Measurements from ENCODE around the gene RASGEF1C.

The RASGEF1C gene

DNA sequence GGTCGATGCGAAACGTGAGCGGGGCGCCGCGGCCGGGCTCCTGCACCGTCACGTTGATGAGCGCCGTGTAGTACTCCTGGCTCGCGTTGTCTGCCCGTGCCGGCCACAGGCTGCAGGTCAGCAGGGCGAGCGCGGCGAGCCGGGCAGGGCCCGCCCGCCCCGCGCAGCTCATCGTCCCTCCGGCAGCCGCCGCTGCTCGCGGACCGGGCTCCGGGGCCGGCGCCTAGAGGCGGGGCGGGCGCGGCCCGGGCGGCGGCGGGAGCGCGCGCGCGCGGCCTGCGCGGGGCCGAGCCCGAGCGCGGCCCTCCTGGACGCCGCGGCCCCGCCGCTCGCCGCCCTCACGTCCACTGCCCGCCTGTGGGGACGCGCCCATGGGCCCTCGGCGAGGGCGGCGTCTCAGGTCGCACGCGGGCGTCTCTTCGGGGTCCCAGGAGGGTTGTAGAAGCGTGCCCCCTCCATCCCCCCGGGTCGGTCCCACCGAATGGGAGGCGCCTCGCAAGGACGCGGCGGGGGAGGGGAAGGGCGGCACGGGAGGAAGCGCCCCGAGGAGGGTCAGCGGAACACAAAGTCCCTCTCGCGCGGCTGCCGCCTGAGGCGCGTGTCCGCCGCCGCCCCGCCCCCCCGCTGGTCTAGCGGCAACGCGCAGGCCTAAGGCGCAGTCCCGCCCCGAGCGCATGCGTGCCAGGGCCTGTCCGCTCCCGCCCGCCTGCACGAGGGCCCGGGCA is 137.3 kb downstream of the RASGEF1C start, which contains the start of gene RNF130 (continued):
- TF ChIP-seq IKZF3 (tag by site-specific recombination; IDR thresholded peaks at IDR 0.05) (0 out of 2 replicates have a peak, but pooled peaks have one; percentile 12), ZSCAN30 (tag by site-specific recombination; IDR thresholded peaks at IDR 0.05) (peak; percentile 83; the same call in 1 of the 2 replicates), ZNF501 (tag by site-specific recombination; IDR thresholded peaks at IDR 0.05) (peak; percentile 61; the same call in 1 of the 2 replicates), ZNF398 (tag by site-specific recombination; IDR thresholded peaks at IDR 0.05) (peak; percentile 75), GLIS2 (tag by site-specific recombination; IDR thresholded peaks at IDR 0.05) (peak; percentile 93)
- TF ChIP-seq, protein P1, sequence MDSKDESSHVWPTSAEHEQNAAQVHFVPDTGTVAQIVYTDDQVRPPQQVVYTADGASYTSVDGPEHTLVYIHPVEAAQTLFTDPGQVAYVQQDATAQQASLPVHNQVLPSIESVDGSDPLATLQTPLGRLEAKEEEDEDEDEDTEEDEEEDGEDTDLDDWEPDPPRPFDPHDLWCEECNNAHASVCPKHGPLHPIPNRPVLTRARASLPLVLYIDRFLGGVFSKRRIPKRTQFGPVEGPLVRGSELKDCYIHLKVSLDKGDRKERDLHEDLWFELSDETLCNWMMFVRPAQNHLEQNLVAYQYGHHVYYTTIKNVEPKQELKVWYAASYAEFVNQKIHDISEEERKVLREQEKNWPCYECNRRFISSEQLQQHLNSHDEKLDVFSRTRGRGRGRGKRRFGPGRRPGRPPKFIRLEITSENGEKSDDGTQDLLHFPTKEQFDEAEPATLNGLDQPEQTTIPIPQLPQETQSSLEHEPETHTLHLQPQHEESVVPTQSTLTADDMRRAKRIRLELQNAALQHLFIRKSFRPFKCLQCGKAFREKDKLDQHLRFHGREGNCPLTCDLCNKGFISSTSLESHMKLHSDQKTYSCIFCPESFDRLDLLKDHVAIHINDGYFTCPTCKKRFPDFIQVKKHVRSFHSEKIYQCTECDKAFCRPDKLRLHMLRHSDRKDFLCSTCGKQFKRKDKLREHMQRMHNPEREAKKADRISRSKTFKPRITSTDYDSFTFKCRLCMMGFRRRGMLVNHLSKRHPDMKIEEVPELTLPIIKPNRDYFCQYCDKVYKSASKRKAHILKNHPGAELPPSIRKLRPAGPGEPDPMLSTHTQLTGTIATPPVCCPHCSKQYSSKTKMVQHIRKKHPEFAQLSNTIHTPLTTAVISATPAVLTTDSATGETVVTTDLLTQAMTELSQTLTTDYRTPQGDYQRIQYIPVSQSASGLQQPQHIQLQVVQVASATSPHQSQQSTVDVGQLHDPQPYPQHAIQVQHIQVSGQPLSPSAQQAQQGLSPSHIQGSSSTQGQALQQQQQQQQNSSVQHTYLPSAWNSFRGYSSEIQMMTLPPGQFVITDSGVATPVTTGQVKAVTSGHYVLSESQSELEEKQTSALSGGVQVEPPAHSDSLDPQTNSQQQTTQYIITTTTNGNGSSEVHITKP (tag by site-specific recombination; IDR thresholded peaks at IDR 0.05), result peak; percentile 67

- H3K4me1 ChIP-seq (ENCODE audit: control insufficient read depth, insufficient read depth, low read length), result 0 out of 2 replicates have a peak, but pooled peaks cover 4% of the 10 kb centered on the region
- H3K36me3 ChIP-seq (ENCODE audit: control insufficient read depth in 2 of 2, insufficient read depth in 1 of 2, low read length in 2 of 2), result no peaks in the 10 kb centered on the region
- H3K27ac ChIP-seq (ENCODE audit: extremely low read depth, low read depth, low read length), result peak overlapping the region; percentile 66; the same call in 1 of the 2 replicates
- CTCF ChIA-PET, result no interaction called here
- no peaks in the 10 kb centered on the region for H3K9me3 ChIP-seq (ENCODE audit: control insufficient read depth, insufficient read depth, low read depth, low read length)
- POLR2A ChIA-PET, result interaction anchor here (1.1 kb wide), 1 partner anchor 18 kb away, joined by 3 read pairs; no protein-coding TSS in a partner anchor
- peak overlapping the region; percentile 86 for H3K4me3 ChIP-seq (ENCODE audit: low read depth, low read length)
- TF ChIP-seq ZEB2 (tag by site-specific recombination; IDR thresholded peaks at IDR 0.05), result 0 out of 2 replicates have a peak, but pooled peaks have one; percentile 24
- TF ChIP-seq ATF2 (tag by site-specific recombination; IDR thresholded peaks at IDR 0.05; ENCODE audit: low read depth), result no peak
- TF ChIP-seq, protein P2, sequence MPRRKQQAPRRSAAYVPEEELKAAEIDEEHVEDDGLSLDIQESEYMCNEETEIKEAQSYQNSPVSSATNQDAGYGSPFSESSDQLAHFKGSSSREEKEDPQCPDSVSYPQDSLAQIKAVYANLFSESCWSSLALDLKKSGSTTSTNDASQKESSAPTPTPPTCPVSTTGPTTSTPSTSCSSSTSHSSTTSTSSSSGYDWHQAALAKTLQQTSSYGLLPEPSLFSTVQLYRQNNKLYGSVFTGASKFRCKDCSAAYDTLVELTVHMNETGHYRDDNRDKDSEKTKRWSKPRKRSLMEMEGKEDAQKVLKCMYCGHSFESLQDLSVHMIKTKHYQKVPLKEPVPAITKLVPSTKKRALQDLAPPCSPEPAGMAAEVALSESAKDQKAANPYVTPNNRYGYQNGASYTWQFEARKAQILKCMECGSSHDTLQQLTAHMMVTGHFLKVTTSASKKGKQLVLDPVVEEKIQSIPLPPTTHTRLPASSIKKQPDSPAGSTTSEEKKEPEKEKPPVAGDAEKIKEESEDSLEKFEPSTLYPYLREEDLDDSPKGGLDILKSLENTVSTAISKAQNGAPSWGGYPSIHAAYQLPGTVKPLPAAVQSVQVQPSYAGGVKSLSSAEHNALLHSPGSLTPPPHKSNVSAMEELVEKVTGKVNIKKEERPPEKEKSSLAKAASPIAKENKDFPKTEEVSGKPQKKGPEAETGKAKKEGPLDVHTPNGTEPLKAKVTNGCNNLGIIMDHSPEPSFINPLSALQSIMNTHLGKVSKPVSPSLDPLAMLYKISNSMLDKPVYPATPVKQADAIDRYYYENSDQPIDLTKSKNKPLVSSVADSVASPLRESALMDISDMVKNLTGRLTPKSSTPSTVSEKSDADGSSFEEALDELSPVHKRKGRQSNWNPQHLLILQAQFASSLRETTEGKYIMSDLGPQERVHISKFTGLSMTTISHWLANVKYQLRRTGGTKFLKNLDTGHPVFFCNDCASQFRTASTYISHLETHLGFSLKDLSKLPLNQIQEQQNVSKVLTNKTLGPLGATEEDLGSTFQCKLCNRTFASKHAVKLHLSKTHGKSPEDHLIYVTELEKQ (tag by site-specific recombination; IDR thresholded peaks at IDR 0.05; ENCODE audit: borderline replicate concordance), result no peak
- TF ChIP-seq, protein P3, sequence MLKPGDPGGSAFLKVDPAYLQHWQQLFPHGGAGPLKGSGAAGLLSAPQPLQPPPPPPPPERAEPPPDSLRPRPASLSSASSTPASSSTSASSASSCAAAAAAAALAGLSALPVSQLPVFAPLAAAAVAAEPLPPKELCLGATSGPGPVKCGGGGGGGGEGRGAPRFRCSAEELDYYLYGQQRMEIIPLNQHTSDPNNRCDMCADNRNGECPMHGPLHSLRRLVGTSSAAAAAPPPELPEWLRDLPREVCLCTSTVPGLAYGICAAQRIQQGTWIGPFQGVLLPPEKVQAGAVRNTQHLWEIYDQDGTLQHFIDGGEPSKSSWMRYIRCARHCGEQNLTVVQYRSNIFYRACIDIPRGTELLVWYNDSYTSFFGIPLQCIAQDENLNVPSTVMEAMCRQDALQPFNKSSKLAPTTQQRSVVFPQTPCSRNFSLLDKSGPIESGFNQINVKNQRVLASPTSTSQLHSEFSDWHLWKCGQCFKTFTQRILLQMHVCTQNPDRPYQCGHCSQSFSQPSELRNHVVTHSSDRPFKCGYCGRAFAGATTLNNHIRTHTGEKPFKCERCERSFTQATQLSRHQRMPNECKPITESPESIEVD (tag by site-specific recombination; IDR thresholded peaks at IDR 0.05), result peak; percentile 25; the same call in 1 of the 2 replicates
- no peak for TF ChIP-seq HOXC10 (CRISPR knock-in tag; IDR thresholded peaks at IDR 0.05)
- no peak for TF ChIP-seq ZNF501 (tag by site-specific recombination; IDR thresholded peaks at IDR 0.05)
- no peak for TF ChIP-seq PRDM4 (tag by site-specific recombination; IDR thresholded peaks at IDR 0.05)
- TF ChIP-seq SCRT2 (tag by site-specific recombination; IDR thresholded peaks at IDR 0.05), result peak; percentile 49; the same call in 1 of the 2 replicates
- no peak for TF ChIP-seq ZNF837 (tag by site-specific recombination; IDR thresholded peaks at IDR 0.05)
- no peak for TF ChIP-seq MEIS1 (CRISPR knock-in tag; IDR thresholded peaks at IDR 0.05; ENCODE audit: borderline replicate concordance)
- TF ChIP-seq ZNF404 (tag by site-specific recombination; IDR thresholded peaks at IDR 0.05), result no peak
- no peak for TF ChIP-seq YY2 (tag by site-specific recombination; IDR thresholded peaks at IDR 0.05)
- no peak for TF ChIP-seq GLIS1 (tag by site-specific recombination; IDR thresholded peaks at IDR 0.05)
Measured at GRCh38 chr5:180070756-180071530, 138.1 kb downstream of the RASGEF1C start.
